Lower lobe of right lung (tissue), 2 donors: ENCODE results near the gene SLC25A47. TPM values are rescaled to one million over a fixed set of nuclear protein-coding genes. Genes with fewer than 3 reads are reported as not detected.

Experiments used
- ATAC-seq, 2 donors: fragments of 200-7000 bp; cut with Tn5 transposase; one replicate each; pipeline ENCODE4 v1.9.1; 2020 to 2022; ENCODE audit warnings: mild to moderate bottlenecking in 2 of 2, moderate library complexity in 2 of 2
- DNase-seq: peaks from one replicate; pipeline ENCODE4 v3.0.0-alpha.2; 2020
- H3K27ac ChIP-seq: fragments of 200-600 bp; one replicate; pipeline ENCODE4 v1.8.0; 2022
- H3K27me3 ChIP-seq: fragments of 200-600 bp; one replicate; pipeline ENCODE4 v1.8.0; 2022; ENCODE audit warnings: low read depth
- H3K36me3 ChIP-seq: fragments of 200-600 bp; one replicate; pipeline ENCODE4 v1.8.0; 2022; ENCODE audit warnings: mild to moderate bottlenecking
- H3K4me1 ChIP-seq: fragments of 200-600 bp; one replicate; pipeline ENCODE4 v1.8.0; 2022
- H3K4me3 ChIP-seq: fragments of 200-600 bp; one replicate; pipeline ENCODE4 v1.8.0; 2022; ENCODE audit warnings: mild to moderate bottlenecking
- H3K9me3 ChIP-seq: fragments of 200-600 bp; one replicate; pipeline ENCODE4 v1.8.0; 2022
- CTCF ChIP-seq: fragments of 200-600 bp; IDR thresholded peaks from one replicate; pipeline ENCODE4 v1.8.0; 2022; ENCODE audit warnings: antibody characterized with exemption, mild to moderate bottlenecking
- intact Hi-C: fragments of 100-400 bp; cut with DNase I; formaldehyde crosslinking; loops from one replicate; pipeline ENCODE4 v1.11.0; 2022
- total RNA-seq: library from RNA; stranded (reverse); fragmentation: NEBNext Ultra II Directional; extraction: Animal tissue kit (Norgen Biotek cat#: 25700); gene quantifications from one replicate; pipeline ENCODE4 v1.2.1, GENCODE V29; 2021
- donor health status: DM: no; HTN: yes; CAD: no; lungs with severe emphysema.

SLC25A47 gene
- total RNA-seq, 1 donor from 2014 or later = not detected

GRCh38 chr14:100291305-100292075 is 31.6 kb upstream of the SLC25A47 start:
- intact Hi-C loops = no loop called here
- ATAC-seq (no peak), DNase-seq (no peak)
- no peak for TF ChIP-seq CTCF
- no peak overlapping the region for H3K27ac ChIP-seq
- H3K36me3 ChIP-seq = peaks cover 31% of the 10 kb centered on the region
- H3K9me3 ChIP-seq = no peaks in the 10 kb centered on the region
- H3K4me3 ChIP-seq = no peak overlapping the region
- peaks cover 4% of the 10 kb centered on the region for H3K4me1 ChIP-seq
- H3K27me3 ChIP-seq = no peaks in the 10 kb centered on the region

- no peak for DNase-seq
- H3K27ac ChIP-seq = no peak overlapping the region
- H3K4me1 ChIP-seq = peaks cover 13% of the 10 kb centered on the region
- H3K27me3 ChIP-seq = no peaks in the 10 kb centered on the region
- no peaks in the 10 kb centered on the region for H3K9me3 ChIP-seq
- peaks cover 31% of the 10 kb centered on the region for H3K36me3 ChIP-seq
- ATAC-seq = no peak
- TF ChIP-seq CTCF = no peak
- no peak overlapping the region for H3K4me3 ChIP-seq
- intact Hi-C loops = no loop called here
Observed at GRCh38 chr14:100292301-100292775, 30.8 kb upstream of the SLC25A47 start.

GRCh38 chr14:100292776-100293461 is 30.2 kb upstream of the SLC25A47 start:
- intact Hi-C loops = no loop called here
- Histone ChIP-seq H3K27ac (no peak overlapping the region), H3K4me3 (no peak overlapping the region), H3K9me3 (no peaks in the 10 kb centered on the region), H3K27me3 (no peaks in the 10 kb centered on the region), H3K36me3 (peaks cover 31% of the 10 kb centered on the region), H3K4me1 (peaks cover 18% of the 10 kb centered on the region)
- no peak for DNase-seq
- no peak for ATAC-seq
- TF ChIP-seq CTCF = no peak

GRCh38 chr14:100293497-100294212 is 29.5 kb upstream of the SLC25A47 start:
- Histone ChIP-seq H3K4me3 (no peak overlapping the region), H3K9me3 (no peaks in the 10 kb centered on the region), H3K27me3 (no peaks in the 10 kb centered on the region), H3K27ac (no peak overlapping the region), H3K36me3 (peaks cover 34% of the 10 kb centered on the region), H3K4me1 (peaks cover 24% of the 10 kb centered on the region)
- intact Hi-C loops = no loop called here
- DNase-seq (no peak), ATAC-seq (no peak)
- TF ChIP-seq CTCF = no peak

GRCh38 chr14:100294213-100294962 is 28.8 kb upstream of the SLC25A47 start:
- no peak overlapping the region for H3K4me3 ChIP-seq
- no peak for ATAC-seq
- H3K27ac ChIP-seq = no peak overlapping the region
- no peaks in the 10 kb centered on the region for H3K27me3 ChIP-seq
- H3K9me3 ChIP-seq = no peaks in the 10 kb centered on the region
- H3K36me3 ChIP-seq = peaks cover 29% of the 10 kb centered on the region
- intact Hi-C loops = no loop called here
- TF ChIP-seq CTCF = no peak
- DNase-seq = no peak
- H3K4me1 ChIP-seq = peaks cover 24% of the 10 kb centered on the region
